Activated CD4-positive, alpha-beta T cell treated with anti-CD3 and anti-CD28 coated beads, Interleukin-2, amount 10 ng/mL, durations not matched to agents 24 days and 14 days (primary cell): ENCODE results near the gene PODNL1. TPM values are rescaled to one million over a fixed set of nuclear protein-coding genes. Genes with fewer than 3 reads are reported as not detected.
"Not testable (repeated sequence)": the region's sequence is repeated elsewhere in the genome, so short reads cannot be mapped to it uniquely, and the experiment has no call there.

Experiments used
- DNase-seq: peaks from one replicate; pipeline ENCODE4 v3.0.0; 2022
- H3K27ac Mint-ChIP-seq: one replicate; pipeline ENCODE4 v1.8.0; 2022; ENCODE audit warnings: mild to moderate bottlenecking, mixed read lengths
- H3K27me3 Mint-ChIP-seq: one replicate; pipeline ENCODE4 v1.8.0; 2022; ENCODE audit warnings: mixed read lengths
- H3K36me3 Mint-ChIP-seq: one replicate; pipeline ENCODE4 v1.8.0; 2022; ENCODE audit warnings: low read depth, mild to moderate bottlenecking, mixed read lengths
- H3K4me1 Mint-ChIP-seq: one replicate; pipeline ENCODE4 v1.8.0; 2021; ENCODE audit warnings: mixed read lengths
- H3K4me3 Mint-ChIP-seq: one replicate; pipeline ENCODE4 v1.8.0; 2022; ENCODE audit warnings: mild to moderate bottlenecking, moderate library complexity, mixed read lengths
- H3K9me3 Mint-ChIP-seq: one replicate; pipeline ENCODE4 v1.8.0; 2021; ENCODE audit warnings: mixed read lengths
- intact Hi-C: fragments of 100-400 bp; cut with micrococcal nuclease; formaldehyde crosslinking; loops from one replicate; pipeline ENCODE4 v1.15.1; 2023
- total RNA-seq: library from RNA; stranded (reverse); gene quantifications from 2 replicates; pipeline ENCODE4 v1.2.3, GENCODE V29; 2022

Gene PODNL1
- total RNA-seq, 1 donor from 2014 or later, result not detected

DNA sequence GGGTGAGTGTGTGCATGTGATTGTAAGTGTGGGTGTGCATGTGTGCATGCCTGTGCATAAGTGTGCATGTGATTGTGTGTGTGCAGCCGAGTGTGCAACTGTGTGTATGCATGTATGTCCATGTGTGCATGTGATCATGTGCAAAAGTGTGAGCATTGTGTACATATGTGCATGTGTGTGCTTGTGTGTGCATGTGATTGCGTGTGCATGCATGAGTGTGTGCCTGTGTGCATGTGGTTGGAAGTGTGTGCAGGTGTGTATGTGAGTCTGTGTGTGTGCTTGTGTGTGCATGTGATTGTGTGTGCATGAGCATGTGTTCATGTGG is 3.5 kb downstream of the PODNL1 start:
- Mint-ChIP-seq H3K36me3 (no peaks in the 10 kb centered on the region), H3K27ac (no peak overlapping the region), H3K9me3 (no peaks in the 10 kb centered on the region), H3K4me3 (no peak overlapping the region), H3K4me1 (peaks cover 3% of the 10 kb centered on the region), H3K27me3 (peaks cover 9% of the 10 kb centered on the region)
- intact Hi-C loops, result no loop called here
- no peak for DNase-seq

DNA sequence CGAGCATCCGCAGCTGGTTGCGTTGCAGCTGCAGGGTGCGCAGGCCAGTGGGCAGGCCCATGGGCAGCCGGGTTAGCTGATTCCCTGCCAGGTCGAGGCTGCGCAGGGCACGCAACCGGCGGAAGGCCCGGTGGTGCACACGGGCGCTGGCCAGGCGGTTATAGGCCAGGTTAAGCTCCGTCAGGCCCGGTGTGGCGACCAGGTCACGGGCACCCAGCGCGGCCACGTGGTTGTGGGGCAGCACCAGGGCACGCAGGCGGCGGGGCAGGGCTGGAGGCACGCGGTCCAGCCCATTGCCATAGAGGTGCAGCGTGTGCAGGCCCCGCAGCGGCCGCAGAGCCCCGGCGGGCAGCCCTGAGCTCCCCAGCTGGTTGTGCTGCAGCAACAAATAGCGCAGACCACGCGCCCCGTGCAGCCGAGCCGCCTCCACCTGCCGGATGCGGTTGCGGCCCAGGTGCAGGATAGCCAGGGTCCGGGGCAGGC is 5.3 kb downstream of the PODNL1 start:
- H3K4me1 Mint-ChIP-seq, result peaks cover 3% of the 10 kb centered on the region
- DNase-seq, result no peak
- H3K36me3 Mint-ChIP-seq, result peaks cover 7% of the 10 kb centered on the region
- peaks cover 9% of the 10 kb centered on the region for H3K27me3 Mint-ChIP-seq
- no peaks in the 10 kb centered on the region for H3K9me3 Mint-ChIP-seq
- H3K4me3 Mint-ChIP-seq, result no peak overlapping the region
- intact Hi-C loops, result no loop called here
- no peak overlapping the region for H3K27ac Mint-ChIP-seq

DNA sequence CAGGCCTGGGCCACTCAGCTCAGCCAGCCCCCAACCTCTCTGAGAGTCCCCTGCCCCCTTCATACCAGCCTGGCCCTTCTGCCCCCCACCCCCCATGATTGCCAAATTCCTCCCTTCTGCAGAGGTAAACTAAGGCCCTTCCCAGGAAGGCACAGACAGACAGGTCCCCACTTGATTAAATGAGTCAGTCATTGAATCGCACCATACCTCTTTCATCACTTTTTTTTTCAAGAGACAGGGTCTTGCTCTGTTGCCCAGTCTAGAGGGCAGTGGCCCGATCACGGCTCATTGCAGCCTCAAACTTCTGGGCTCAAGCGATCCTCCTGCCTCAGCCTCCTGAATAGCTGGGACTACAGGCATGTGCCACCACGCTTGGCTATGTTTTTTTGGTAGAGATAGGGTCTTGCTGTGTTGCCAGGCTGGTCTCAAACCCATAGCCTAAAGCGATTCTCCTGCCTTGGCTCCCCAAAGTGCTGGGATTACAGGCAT is 6.0 kb downstream of the PODNL1 start:
- Mint-ChIP-seq H3K4me1 (peaks cover 3% of the 10 kb centered on the region), H3K9me3 (no peaks in the 10 kb centered on the region)

DNA sequence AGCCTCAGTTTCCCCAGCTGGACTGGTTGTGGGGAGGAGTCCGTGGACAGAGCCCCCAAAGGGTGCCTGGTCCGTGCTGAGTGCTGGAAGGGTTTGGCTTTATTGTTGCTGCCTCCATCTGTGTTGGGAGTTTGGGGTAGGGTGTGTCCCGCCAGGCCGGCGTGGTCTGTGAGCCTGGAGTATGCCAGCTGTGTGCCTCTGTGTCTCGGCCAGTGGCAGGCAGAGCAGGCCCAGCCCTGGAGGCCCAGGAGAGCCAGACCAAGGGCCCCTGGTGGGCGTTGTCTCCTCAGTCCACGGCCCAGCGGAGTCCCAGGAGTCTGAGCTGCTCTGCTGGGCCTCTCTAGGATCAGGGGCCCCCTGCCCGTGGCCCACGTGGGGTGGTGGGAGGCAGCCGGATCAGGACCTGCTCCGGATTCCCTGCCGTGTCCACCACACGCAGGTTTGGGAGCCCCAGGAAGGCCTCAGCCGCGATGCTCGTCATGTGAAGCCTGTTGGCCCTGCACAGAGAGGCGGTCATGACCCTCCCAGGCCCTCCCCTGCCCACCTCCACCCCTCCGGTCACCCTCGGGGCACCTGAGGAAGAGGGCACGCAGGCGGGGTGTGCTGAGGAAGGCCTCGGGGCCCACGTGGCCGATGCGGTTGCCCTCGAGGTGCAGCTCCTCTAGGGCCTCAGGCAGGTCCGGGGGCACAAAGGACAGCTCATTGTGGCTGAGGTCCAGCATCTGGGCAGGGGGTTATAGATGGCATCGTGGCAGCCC is 6.6 kb downstream of the PODNL1 start:
- no peak for DNase-seq
- Mint-ChIP-seq H3K4me1 (peaks cover 3% of the 10 kb centered on the region), H3K36me3 (peaks cover 14% of the 10 kb centered on the region), H3K27me3 (peaks cover 5% of the 10 kb centered on the region), H3K4me3 (no peak overlapping the region), H3K27ac (no peak overlapping the region), H3K9me3 (no peaks in the 10 kb centered on the region)
- intact Hi-C loops, result no loop called here

More for the DNA sequence above, 6.0 kb downstream of the PODNL1 start:
- intact Hi-C loops, result no loop called here
- DNase-seq, result no peak
- H3K4me3 Mint-ChIP-seq, result no peak overlapping the region
- H3K36me3 Mint-ChIP-seq, result peaks cover 9% of the 10 kb centered on the region
- peaks cover 5% of the 10 kb centered on the region for H3K27me3 Mint-ChIP-seq
- no peak overlapping the region for H3K27ac Mint-ChIP-seq

DNA sequence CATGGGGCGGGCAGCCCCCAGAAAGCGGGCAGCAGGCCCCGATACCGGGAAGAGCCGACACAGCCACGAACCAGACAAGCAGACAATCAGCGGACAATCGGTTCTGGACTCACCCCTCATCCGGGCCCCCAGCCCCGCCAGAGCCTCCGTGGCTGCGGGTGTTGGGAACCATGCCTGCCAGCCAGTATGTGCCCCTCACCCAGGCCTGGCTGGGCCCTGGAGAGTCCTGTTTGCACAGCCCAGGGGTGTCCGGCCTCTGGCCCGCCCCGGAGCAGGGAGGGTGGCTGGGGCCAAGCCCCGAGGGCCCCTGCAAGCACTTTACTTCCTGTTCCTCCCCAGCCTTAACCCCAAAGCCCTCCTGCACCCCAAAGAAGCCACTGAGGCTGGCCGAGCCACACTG is 7.8 kb downstream of the PODNL1 start:
- Mint-ChIP-seq H3K9me3 (no peaks in the 10 kb centered on the region), H3K27me3 (peaks cover 3% of the 10 kb centered on the region), H3K27ac (no peak overlapping the region), H3K36me3 (peaks cover 14% of the 10 kb centered on the region), H3K4me1 (peaks cover 3% of the 10 kb centered on the region), H3K4me3 (no peak overlapping the region)
- intact Hi-C loops, result no loop called here
- no peak for DNase-seq

DNA sequence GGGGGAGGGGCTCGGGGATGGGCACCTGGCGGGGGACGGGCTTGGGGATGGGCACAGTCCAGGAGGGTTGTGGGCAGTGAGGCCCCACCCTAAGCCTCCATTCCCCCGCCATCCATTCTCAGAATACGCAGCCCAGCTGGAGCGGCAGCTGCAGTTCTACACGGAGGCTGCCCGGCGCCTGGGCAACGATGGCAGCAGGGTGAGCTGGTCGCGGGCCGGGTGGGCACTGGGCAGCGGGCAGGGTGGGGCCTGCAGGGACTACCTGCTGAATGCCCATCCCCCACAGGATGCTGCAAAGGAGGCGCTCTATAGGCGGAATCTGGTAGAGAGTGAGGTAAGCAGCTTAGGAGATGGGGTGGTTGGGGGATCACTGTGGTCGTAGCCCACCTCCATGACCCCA is 8.3 kb downstream of the PODNL1 start:
- H3K4me1 Mint-ChIP-seq, result peaks cover 3% of the 10 kb centered on the region
- H3K9me3 Mint-ChIP-seq, result no peaks in the 10 kb centered on the region
- H3K27me3 Mint-ChIP-seq, result peaks cover 3% of the 10 kb centered on the region
- no peak overlapping the region for H3K4me3 Mint-ChIP-seq
- DNase-seq, result no peak
- H3K36me3 Mint-ChIP-seq, result peaks cover 14% of the 10 kb centered on the region
- H3K27ac Mint-ChIP-seq, result no peak overlapping the region
- intact Hi-C loops, result no loop called here

DNA sequence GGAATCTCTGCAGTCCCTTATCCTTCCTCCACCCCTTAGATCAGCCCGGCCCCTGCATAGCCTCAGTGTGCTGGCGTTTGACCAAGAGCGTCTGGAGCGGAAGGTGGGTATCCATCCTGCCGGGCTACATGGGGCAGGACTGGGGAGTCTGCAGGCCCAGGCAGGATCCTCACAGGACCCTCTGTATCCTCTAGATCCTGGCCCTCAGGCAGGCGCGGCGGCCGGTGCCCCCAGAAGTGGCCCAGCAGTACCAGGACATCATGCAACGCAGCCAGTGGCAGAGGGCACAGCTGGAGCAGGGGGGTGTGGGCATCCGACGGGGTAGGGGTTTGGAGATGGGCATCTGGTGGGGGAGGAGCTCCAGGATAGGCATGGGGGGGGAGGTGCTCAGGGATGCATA is 8.9 kb downstream of the PODNL1 start:
- Mint-ChIP-seq H3K9me3 (no peaks in the 10 kb centered on the region), H3K27me3 (peaks cover 3% of the 10 kb centered on the region)
- intact Hi-C loops, result no loop called here

DNA sequence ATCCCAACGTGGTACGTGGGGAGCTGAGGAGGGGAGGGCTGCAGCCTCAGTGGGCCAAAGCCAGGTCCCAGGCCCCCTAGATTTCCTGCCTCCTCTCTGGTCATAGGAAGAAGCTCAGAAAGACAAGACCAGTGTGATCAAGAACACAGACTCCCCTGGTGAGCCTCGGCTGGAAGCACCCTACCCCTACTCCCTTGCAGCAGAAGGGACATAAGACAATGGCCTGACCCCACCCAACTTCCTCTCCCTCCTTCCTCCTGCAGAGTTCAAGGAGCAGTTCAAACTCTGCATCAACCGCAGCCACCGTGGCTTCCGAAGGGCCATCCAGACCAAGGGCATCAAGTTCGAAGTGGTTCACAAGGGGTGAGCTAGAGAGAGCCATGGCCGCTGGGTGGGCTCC is 11.5 kb downstream of the PODNL1 start:
- H3K4me1 Mint-ChIP-seq, result no peaks in the 10 kb centered on the region
- peaks cover 3% of the 10 kb centered on the region for H3K9me3 Mint-ChIP-seq
- peaks cover 34% of the 10 kb centered on the region for H3K36me3 Mint-ChIP-seq
- no peak for DNase-seq
- H3K4me3 Mint-ChIP-seq, result no peak overlapping the region
- intact Hi-C loops, result no loop called here
- H3K27ac Mint-ChIP-seq, result no peak overlapping the region
- H3K27me3 Mint-ChIP-seq, result no peaks in the 10 kb centered on the region

More for the DNA sequence above, 8.9 kb downstream of the PODNL1 start:
- no peak overlapping the region for H3K27ac Mint-ChIP-seq
- no peak for DNase-seq
- no peak overlapping the region for H3K4me3 Mint-ChIP-seq
- H3K4me1 Mint-ChIP-seq, result peaks cover 2% of the 10 kb centered on the region
- peaks cover 17% of the 10 kb centered on the region for H3K36me3 Mint-ChIP-seq

DNA sequence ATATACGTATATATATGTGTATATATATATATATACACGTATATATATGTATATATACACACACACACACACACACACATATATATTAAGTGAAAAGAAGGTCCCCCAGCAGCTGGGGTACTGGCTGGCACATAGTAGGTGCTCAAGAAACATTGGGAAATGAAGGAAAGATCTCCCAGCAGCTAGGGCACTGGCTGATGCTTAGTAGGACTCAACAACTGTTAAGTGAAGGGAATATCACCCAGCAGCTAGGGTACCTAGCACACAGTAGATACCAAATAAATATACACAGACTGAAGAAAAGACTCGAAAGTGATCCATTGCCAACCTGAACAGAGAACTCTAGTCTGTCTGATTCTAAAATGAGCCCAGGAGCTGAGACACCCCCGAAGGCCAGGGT is 12.2 kb downstream of the PODNL1 start:
- intact Hi-C loops, result no loop called here
- no peaks in the 10 kb centered on the region for H3K27me3 Mint-ChIP-seq
- H3K4me3 Mint-ChIP-seq, result no peak overlapping the region
- H3K36me3 Mint-ChIP-seq, result peaks cover 41% of the 10 kb centered on the region
- no peak for DNase-seq
- H3K4me1 Mint-ChIP-seq, result no peaks in the 10 kb centered on the region
- H3K9me3 Mint-ChIP-seq, result peaks cover 5% of the 10 kb centered on the region
- no peak overlapping the region for H3K27ac Mint-ChIP-seq

DNA sequence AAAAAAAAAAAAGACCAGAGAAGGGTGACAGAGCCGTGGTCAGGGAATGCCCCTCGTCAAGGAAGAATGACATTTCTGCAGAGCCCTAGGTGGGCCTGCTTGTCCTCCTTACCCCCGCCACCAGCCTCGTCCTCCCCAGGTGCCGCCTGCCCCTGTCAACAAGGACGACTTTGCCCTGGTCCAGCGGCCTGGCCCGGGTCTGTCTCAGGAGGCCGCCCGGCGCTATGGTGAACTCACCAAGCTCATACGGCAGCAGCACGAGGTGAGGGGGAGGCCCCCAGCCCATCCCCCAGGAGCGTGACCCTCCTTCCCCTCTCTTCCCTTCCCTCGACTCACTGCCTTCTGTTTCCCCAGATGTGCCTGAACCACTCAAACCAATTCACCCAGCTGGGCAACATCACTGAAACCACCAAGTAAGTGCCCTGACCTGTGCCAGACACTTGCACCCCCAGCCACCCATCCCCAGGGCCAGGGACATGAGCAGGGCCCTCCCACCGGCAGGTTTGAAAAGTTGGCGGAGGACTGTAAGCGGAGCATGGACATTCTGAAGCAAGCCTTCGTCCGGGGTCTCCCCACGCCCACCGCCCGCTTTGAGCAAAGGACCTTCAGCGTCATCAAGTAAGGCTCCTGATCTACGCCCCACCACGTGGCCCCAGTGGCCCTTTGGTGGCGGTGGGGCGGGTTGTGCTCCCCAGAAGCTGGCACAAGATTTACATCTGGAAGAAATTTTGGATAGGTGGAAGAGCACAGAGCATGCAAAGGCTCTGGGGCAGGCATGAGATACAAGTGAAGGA is 14.8 kb downstream of the PODNL1 start:
- no peak overlapping the region for H3K27ac Mint-ChIP-seq
- H3K4me1 Mint-ChIP-seq, result no peaks in the 10 kb centered on the region
- H3K4me3 Mint-ChIP-seq, result no peak overlapping the region
- H3K27me3 Mint-ChIP-seq, result no peaks in the 10 kb centered on the region
- peaks cover 57% of the 10 kb centered on the region for H3K36me3 Mint-ChIP-seq
- intact Hi-C loops, result no loop called here
- H3K9me3 Mint-ChIP-seq, result peaks cover 7% of the 10 kb centered on the region
- DNase-seq, result no peak

DNA sequence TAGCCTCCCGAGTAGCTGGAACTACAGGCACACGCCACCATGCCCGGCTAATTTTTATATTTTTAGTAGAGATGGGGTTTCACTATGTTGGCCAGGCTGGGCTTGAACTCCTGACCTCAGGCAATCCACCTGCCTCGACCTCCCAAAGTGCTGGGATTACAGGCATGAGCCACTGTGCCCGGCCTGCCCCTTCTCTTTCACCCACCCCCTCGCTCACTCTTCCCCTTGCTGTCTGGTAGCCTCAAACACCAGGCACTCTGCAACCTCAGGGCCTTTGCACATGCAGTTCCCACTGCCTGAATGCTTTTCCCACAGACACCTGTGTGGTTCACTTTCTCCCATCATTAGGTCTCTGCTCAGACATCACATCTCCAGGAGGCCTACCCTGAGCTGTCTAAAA is 16.1 kb downstream of the PODNL1 start:
- H3K4me3 Mint-ChIP-seq, H3K4me1 Mint-ChIP-seq, H3K9me3 Mint-ChIP-seq, H3K27ac Mint-ChIP-seq, DNase-seq, intact Hi-C loops, H3K27me3 Mint-ChIP-seq: not testable (repeated sequence)
- H3K36me3 Mint-ChIP-seq, result peaks cover 55% of the 10 kb centered on the region

DNA sequence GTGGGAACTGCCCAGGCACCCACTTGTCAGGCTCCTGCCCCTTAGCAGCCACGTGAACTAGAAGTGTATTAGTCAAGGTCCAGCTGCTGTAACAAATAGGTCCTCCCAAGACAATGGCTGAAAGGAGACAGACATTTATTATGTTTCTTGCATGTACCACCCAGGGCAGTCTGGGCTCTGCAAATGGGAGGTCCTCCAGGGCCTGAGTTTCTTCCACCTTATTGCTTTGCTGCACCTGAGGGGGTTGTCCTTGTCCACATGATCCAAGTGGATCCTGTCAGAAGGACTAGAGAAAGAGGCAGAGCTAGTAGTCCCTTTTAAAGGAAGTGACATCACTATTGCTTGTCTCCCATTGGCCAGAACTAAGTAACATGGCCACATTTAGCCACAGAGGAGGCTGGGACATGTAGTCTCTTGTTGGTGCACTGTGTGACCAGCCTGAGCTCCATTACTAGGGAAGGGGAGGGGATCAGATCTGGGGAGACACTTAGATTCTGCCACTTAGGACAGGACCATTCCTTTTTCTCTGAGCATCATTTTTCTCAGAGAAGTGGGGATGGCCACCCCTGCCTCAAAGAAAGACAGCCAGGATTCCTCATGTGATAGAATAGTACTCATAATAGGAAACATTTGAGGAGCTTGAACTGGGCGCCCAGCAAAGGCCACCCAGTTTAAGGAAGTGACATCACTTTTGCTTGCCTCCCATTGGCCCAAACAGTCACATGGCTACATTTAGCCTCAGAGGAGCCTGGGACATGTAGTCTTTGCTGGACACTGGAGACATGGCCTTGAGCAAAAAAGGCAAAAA is 17.1 kb downstream of the PODNL1 start:
- intact Hi-C loops, result no loop called here
- Mint-ChIP-seq H3K36me3 (peaks cover 50% of the 10 kb centered on the region), H3K4me1 (no peaks in the 10 kb centered on the region), H3K27ac (peak overlapping the region; percentile 72), H3K9me3 (peaks cover 7% of the 10 kb centered on the region), H3K27me3 (no peaks in the 10 kb centered on the region), H3K4me3 (no peak overlapping the region)
- peak; percentile 78 for DNase-seq

DNA sequence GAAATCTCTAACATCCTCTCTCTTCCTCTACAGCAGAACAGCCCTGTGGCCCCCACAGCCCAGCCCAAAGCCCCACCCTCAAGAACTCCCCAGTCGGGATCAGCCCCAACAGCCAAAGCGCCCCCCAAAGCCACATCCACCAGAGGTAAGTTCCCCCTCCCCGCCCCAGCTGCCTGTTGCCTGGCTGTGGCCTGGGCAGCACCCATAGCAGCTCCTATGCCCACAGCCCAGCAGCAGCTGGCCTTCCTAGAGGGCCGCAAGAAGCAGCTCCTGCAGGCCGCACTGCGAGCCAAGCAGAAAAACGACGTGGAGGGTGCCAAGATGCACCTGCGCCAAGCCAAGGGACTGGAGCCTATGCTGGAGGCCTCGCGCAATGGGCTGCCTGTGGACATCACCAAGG is 17.7 kb downstream of the PODNL1 start:
- no peak for DNase-seq
- H3K27ac Mint-ChIP-seq, result no peak overlapping the region
- peaks cover 52% of the 10 kb centered on the region for H3K36me3 Mint-ChIP-seq
- no peak overlapping the region for H3K4me3 Mint-ChIP-seq
- H3K4me1 Mint-ChIP-seq, result no peaks in the 10 kb centered on the region
- H3K9me3 Mint-ChIP-seq, result peaks cover 7% of the 10 kb centered on the region
- no peaks in the 10 kb centered on the region for H3K27me3 Mint-ChIP-seq
- intact Hi-C loops, result no loop called here
